OCI-LY1 (cell line): ENCODE measurements around the gene PAK2.

ENCODE experiments used
- EZH2 ChIP-seq: fragments of 200-600 bp; sonication (generic), shearing (Covaris generic); IDR thresholded peaks from 2 replicates; pipeline ENCODE4 v1.8.0; 2017; ENCODE audit warnings: borderline replicate concordance, mixed run types, mild to moderate bottlenecking, antibody characterized with exemption, low read length, moderate library complexity, mixed read lengths
- TF ChIP-seq, protein P1 (sequence below): fragments of 200-600 bp; sonication (generic), shearing (Covaris generic); IDR thresholded peaks from 2 replicates; pipeline ENCODE4 v1.5.1; 2017; ENCODE audit warnings: mild to moderate bottlenecking, antibody characterized with exemption, low read length, moderate library complexity, mixed read lengths

DNA sequence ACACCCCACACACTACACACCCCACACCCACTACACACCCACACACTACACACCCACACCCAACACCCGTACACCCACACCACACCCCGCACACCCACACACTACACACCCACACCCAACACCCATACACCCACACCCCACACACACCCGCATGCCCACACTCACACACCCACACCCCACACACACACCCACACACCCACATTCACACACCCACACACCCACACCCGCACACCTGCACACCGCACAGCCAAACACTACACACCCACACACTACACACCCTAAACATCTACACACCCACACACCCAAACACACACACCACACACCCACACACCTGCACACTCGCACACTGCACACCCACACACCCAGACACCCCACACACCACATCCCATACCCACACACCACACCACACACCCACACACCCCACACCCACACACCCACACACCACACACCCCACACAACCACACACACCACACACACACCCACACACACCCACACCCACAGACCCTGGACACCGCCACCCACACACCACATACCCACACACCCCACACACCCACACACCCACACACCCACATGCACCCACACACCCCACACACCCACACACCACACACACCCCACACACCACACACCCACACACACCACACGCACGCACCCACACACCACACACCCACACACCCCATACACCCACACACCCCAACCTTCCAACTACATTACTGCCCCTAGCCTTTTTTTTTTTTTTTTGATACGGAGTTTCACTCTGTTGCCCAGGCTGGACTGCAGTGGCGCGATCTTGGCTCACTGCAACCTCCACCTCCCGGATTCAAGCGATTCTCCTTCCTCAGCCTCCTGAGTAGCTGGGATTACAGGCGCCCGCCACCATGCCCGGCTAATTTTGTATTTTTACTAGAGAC lies 44.5 kb upstream of the PAK2 start:
- TF ChIP-seq, protein P1, sequence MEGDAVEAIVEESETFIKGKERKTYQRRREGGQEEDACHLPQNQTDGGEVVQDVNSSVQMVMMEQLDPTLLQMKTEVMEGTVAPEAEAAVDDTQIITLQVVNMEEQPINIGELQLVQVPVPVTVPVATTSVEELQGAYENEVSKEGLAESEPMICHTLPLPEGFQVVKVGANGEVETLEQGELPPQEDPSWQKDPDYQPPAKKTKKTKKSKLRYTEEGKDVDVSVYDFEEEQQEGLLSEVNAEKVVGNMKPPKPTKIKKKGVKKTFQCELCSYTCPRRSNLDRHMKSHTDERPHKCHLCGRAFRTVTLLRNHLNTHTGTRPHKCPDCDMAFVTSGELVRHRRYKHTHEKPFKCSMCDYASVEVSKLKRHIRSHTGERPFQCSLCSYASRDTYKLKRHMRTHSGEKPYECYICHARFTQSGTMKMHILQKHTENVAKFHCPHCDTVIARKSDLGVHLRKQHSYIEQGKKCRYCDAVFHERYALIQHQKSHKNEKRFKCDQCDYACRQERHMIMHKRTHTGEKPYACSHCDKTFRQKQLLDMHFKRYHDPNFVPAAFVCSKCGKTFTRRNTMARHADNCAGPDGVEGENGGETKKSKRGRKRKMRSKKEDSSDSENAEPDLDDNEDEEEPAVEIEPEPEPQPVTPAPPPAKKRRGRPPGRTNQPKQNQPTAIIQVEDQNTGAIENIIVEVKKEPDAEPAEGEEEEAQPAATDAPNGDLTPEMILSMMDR, result no peak
- no peak for TF ChIP-seq EZH2
